Measurements from ENCODE around the gene ARFGAP1. TPM values are rescaled to one million over a fixed set of nuclear protein-coding genes. Genes with fewer than 3 reads are reported as not detected.

The ARFGAP1 gene
- total RNA-seq, 1 donor from 2014 or later: 44.7 TPM

- Histone ChIP-seq H3K27me3 (peaks cover 4% of the 10 kb centered on the region), H3K4me1 (no peaks in the 10 kb centered on the region), H3K36me3 (peaks cover 0 to 15% of the 10 kb centered on the region in 2 donors), H3K9me3 (no peaks in the 10 kb centered on the region), H3K4me3 (no peak overlapping the region), H3K27ac (no peak overlapping the region)
- intact Hi-C loops (cut with DNase I): no loop called here
- DNase-seq (ENCODE audit: extremely low spot score in 2 of 2): no peak
- no peak for TF ChIP-seq POLR2AphosphoS5 (IDR thresholded peaks at IDR 0.05; ENCODE audit: insufficient read depth in 1 of 2, low read depth in 1 of 2)
- TF ChIP-seq POLR2A (IDR thresholded peaks at IDR 0.05): no peak
- TF ChIP-seq CTCF (IDR thresholded peaks at IDR 0.05): no peak
Observed at GRCh38 chr20:63291811-63292210, 19.2 kb downstream of the ARFGAP1 start.

- no peak for DNase-seq (ENCODE audit: extremely low spot score in 2 of 2)
- Histone ChIP-seq H3K4me3 (no peak overlapping the region), H3K27me3 (peaks cover 7% of the 10 kb centered on the region), H3K27ac (no peak overlapping the region), H3K36me3 (peaks cover 0 to 10% of the 10 kb centered on the region in 2 donors), H3K4me1 (no peaks in the 10 kb centered on the region), H3K9me3 (no peaks in the 10 kb centered on the region)
- TF ChIP-seq POLR2AphosphoS5 (IDR thresholded peaks at IDR 0.05; ENCODE audit: insufficient read depth in 1 of 2, low read depth in 1 of 2) (no peak), POLR2A (IDR thresholded peaks at IDR 0.05) (no peak), CTCF (IDR thresholded peaks at IDR 0.05) (no peak)
- intact Hi-C loops (cut with DNase I): no loop called here
Observed at GRCh38 chr20:63292292-63292701, 19.7 kb downstream of the ARFGAP1 start.

- Histone ChIP-seq H3K27me3 (peaks cover 7% of the 10 kb centered on the region), H3K9me3 (no peaks in the 10 kb centered on the region), H3K27ac (no peak within 1 kb of the TSS), H3K4me3 (no peak within 1 kb of the TSS), H3K36me3 (peaks cover 0 to 4% of the 10 kb centered on the region in 2 donors), H3K4me1 (no peaks in the 10 kb centered on the region)
- intact Hi-C loops (cut with DNase I): no loop called here
- DNase-seq (ENCODE audit: extremely low spot score in 2 of 2): no peak
- TF ChIP-seq CTCF (IDR thresholded peaks at IDR 0.05) (no peak), POLR2A (IDR thresholded peaks at IDR 0.05) (no peak), POLR2AphosphoS5 (IDR thresholded peaks at IDR 0.05; ENCODE audit: insufficient read depth in 1 of 2, low read depth in 1 of 2) (no peak)
Observed at GRCh38 chr20:63292904-63293303, 20.3 kb downstream of the ARFGAP1 start, which contains the start of gene COL20A1. TSS of gene COL20A1 (plus strand) at chr20:63293186. CDS start at chr20:63295108, 1,922 bp downstream.

GRCh38 chr20:63293456-63293855, 20.8 kb downstream of the ARFGAP1 start:
- no peak for TF ChIP-seq POLR2AphosphoS5 (IDR thresholded peaks at IDR 0.05; ENCODE audit: insufficient read depth in 1 of 2, low read depth in 1 of 2)
- TF ChIP-seq CTCF (IDR thresholded peaks at IDR 0.05): no peak
- TF ChIP-seq POLR2A (IDR thresholded peaks at IDR 0.05): no peak
- H3K4me1 ChIP-seq: no peaks in the 10 kb centered on the region
- DNase-seq (ENCODE audit: extremely low spot score in 2 of 2): no peak
- H3K9me3 ChIP-seq: no peaks in the 10 kb centered on the region
- H3K4me3 ChIP-seq: no peak overlapping the region
- intact Hi-C loops (cut with DNase I): no loop called here
- H3K27me3 ChIP-seq: peaks cover 7% of the 10 kb centered on the region
- no peaks in the 10 kb centered on the region for H3K36me3 ChIP-seq
- H3K27ac ChIP-seq: no peak overlapping the region

- Histone ChIP-seq H3K4me1 (no peaks in the 10 kb centered on the region), H3K9me3 (no peaks in the 10 kb centered on the region), H3K4me3 (no peak overlapping the region), H3K36me3 (no peaks in the 10 kb centered on the region), H3K27me3 (peaks cover 7% of the 10 kb centered on the region), H3K27ac (no peak overlapping the region)
- TF ChIP-seq POLR2AphosphoS5 (IDR thresholded peaks at IDR 0.05; ENCODE audit: insufficient read depth in 1 of 2, low read depth in 1 of 2) (no peak), POLR2A (IDR thresholded peaks at IDR 0.05) (no peak), CTCF (IDR thresholded peaks at IDR 0.05) (no peak)
- intact Hi-C loops (cut with DNase I): no loop called here
- no peak for DNase-seq (ENCODE audit: extremely low spot score in 2 of 2)
Observed at GRCh38 chr20:63293871-63294535, 21.4 kb downstream of the ARFGAP1 start.

All from vagina (tissue), 2 donors.